RWPE1 (cell line): Measurements from ENCODE around the gene SOX13.
"Not testable (repeated sequence)": the region's sequence is repeated elsewhere in the genome, so short reads cannot be mapped to it uniquely, and the experiment has no call there.

Experiments used
- CTCF ChIA-PET: fragments of 350-600 bp; sonication (Branson Sonifier 250); formaldehyde crosslinking; extraction: SDS; loops from one replicate; lab custom pipeline; 2021; lab: Yijun Ruan, JAX
- POLR2A ChIA-PET: fragments of 400-600 bp; formaldehyde crosslinking; extraction: SDS; loops from one replicate; lab custom pipeline; 2020; ENCODE audit warnings: antibody characterized with exemption; ENCODE audit not compliant: low non-redundant PET; lab: Yijun Ruan, JAX
- DNase-seq: peaks from one replicate; pipeline ENCODE4 v3.0.0; 2012; ENCODE audit warnings: low spot score
- H3K27ac ChIP-seq: fragments of 450-650 bp; 2 replicates; pipeline ENCODE4 v1.5.1; 2017
- CTCF ChIP-seq: fragments of 450-650 bp; conservative IDR thresholded peaks from 2 replicates; pipeline ENCODE4 v1.5.1; 2017; ENCODE audit warnings: low read depth, mild to moderate bottlenecking

Gene SOX13

DNA sequence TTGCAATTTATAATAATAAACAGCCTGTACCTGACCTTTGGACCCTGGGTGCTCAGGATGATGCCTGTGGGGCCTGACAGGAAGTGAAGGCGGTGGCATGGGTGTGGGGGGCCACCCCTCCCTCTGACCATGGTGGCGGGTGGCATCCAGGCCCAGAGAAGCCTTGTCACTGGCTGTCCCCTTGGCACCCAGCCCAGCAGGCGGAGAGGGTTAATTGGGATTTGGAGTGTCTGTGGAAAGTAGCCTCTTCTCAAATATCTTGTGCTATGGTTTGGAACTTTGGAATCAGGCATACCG lies 20.5 kb downstream of the SOX13 start:
- H3K27ac ChIP-seq, result no peak overlapping the region
- ChIA-PET POLR2A (no interaction called here), CTCF (interaction anchor here (0.7 kb wide), 1 partner anchor 583 kb away, joined by 3 read pairs; no protein-coding TSS in a partner anchor)
- no peak for TF ChIP-seq CTCF
- no peak for DNase-seq

DNA sequence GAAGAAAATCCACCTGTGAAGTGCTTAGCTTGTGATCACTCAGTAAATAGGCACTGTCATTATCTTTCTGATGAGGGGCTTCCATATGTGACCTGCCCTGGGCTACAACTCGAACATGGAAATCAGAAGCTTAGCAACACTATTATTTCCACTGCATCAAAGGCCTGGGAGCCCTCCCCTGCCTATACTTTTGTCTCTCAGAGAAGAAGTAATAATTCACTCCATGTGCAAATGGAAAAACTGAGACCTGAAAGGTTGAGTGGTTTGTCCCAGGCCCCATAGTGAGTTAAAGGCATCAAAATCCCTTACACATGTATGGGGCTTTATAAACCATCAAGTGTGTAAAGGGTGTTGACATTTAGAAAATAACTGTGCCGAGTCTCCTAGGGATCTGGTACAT lies 20.9 kb downstream of the SOX13 start:
- ChIA-PET CTCF (interaction anchor here (0.7 kb wide), 1 partner anchor 583 kb away, joined by 3 read pairs; no protein-coding TSS in a partner anchor), POLR2A (no interaction called here)
- TF ChIP-seq CTCF, result no peak
- no peak for DNase-seq
- H3K27ac ChIP-seq, result no peak overlapping the region

DNA sequence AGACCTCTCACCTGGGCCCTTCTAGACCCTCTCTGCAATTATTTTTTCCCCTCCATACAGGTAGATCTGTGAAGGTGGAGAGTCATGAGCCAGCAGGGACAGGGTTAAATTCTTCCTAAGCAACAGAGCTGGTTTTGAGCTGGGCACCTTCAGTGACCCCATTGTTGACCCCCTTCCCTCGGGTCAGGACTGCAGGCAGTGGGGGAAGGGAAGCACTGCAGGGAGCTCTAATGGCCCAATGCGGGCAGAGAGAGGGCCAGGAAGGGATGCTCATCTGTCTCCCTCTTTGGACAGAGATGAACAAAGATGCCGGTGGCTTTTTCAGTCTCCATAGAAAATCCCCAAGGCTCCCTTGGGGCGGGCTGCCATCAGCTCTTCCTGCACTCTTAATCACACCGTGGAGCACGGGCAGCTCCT lies 21.4 kb downstream of the SOX13 start:
- no peak for TF ChIP-seq CTCF
- POLR2A ChIA-PET, result no interaction called here

GRCh38 chr1:204094856-204095634 lies 22.1 kb downstream of the SOX13 start:
- ChIA-PET CTCF (interaction anchor here (0.5 to 1.4 kb wide), 2 partner anchors 34 to 224 kb away, joined by 5 to 6 read pairs; no protein-coding TSS in a partner anchor), POLR2A (no interaction called here)
- TF ChIP-seq CTCF, result no peak
- H3K27ac ChIP-seq, result no peak overlapping the region; the same call in 1 of the 2 replicates
- no peak for DNase-seq

More for the DNA sequence above, 21.4 kb downstream of the SOX13 start:
- DNase-seq, result no peak
- CTCF ChIA-PET, result interaction anchor here (1.4 kb wide), 1 partner anchor 223 kb away, joined by 6 read pairs; no protein-coding TSS in a partner anchor
- H3K27ac ChIP-seq, result no peak overlapping the region; the same call in 1 of the 2 replicates

DNA sequence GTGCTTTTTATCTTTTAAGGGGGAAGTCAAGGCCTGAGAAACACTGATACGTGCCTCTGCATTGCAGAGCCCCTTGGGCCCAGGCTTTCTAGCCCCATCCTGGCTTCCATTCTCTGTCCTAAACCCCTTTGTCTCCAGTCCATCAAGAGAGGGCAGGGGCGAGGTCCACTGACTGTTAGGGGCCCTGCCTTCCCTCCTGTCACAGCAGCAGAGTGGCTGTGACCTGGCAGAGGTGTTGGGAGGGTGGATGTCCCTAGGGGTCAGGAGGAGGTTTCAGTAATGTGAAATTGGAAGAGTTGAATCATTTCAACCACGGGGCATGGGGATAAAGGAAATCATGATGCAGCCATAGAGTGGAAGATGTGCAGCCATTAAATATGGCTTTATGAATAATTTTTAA lies 24.0 kb downstream of the SOX13 start:
- no peak for DNase-seq
- H3K27ac ChIP-seq, result no peak overlapping the region
- POLR2A ChIA-PET, result no interaction called here
- CTCF ChIA-PET, result interaction anchor here (0.6 kb wide), 1 partner anchor 364 kb away, joined by 3 read pairs; no protein-coding TSS in a partner anchor
- TF ChIP-seq CTCF, result no peak

DNA sequence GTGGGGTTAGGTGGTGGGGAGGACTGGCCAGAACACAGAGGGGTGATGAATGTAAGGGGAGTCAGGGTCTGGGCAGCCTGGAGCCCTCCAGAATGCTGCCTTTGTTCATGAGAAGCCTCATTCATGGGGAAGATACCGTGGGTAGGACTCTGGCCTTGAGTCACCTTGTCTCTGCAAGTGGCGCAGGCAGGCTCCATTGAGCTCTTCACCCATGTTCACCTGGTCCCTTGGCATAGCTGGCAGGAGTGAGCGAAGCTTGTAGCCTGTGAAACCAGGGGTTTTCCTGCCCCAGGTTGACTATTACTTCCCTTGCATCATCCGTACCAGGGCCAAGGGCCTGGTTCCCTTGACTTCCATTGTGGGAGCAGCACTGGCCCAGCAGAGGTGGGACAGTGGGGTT lies 25.8 kb downstream of the SOX13 start:
- ChIA-PET CTCF (interaction anchor here (0.6 to 1.3 kb wide), 2 partner anchors 26 to 262 kb away, joined by 3 read pairs; partner anchors contain the start of gene SOX13), POLR2A (no interaction called here)
- DNase-seq, result no peak
- no peak overlapping the region for H3K27ac ChIP-seq
- no peak for TF ChIP-seq CTCF

- H3K27ac ChIP-seq, POLR2A ChIA-PET, DNase-seq: not testable (repeated sequence)
- CTCF ChIA-PET, result interaction anchor here (0.6 to 1.2 kb wide), 2 partner anchors 29 to 548 kb away, joined by 3 to 6 read pairs; no protein-coding TSS in a partner anchor
These were observed 26.8 kb downstream of the SOX13 start for GRCh38 chr1:204099754-204100153.
